AG10803 (cell line): ENCODE measurements around the gene ICAM4.
A peak's percentile ranks its signal among the peaks of the same experiment; 100 is the strongest.
"Not testable (repeated sequence)": the region's sequence is repeated elsewhere in the genome, so short reads cannot be mapped to it uniquely, and the experiment has no call there.

Experiments used
- DNase-seq: peaks from one replicate; pipeline ENCODE4 v3.0.0; 2010; ENCODE audit warnings: low read depth
- H3K4me3 ChIP-seq: 2 replicates; pipeline ENCODE4 v1.5.1; 2011; ENCODE audit warnings: mild to moderate bottlenecking, low read length, control low read depth
- TF ChIP-seq, protein P1 (sequence below): conservative IDR thresholded peaks from 2 replicates; pipeline ENCODE4 v1.5.1; 2011; ENCODE audit warnings: mild to moderate bottlenecking, low read length, control low read depth, inconsistent platforms

Gene ICAM4

DNA sequence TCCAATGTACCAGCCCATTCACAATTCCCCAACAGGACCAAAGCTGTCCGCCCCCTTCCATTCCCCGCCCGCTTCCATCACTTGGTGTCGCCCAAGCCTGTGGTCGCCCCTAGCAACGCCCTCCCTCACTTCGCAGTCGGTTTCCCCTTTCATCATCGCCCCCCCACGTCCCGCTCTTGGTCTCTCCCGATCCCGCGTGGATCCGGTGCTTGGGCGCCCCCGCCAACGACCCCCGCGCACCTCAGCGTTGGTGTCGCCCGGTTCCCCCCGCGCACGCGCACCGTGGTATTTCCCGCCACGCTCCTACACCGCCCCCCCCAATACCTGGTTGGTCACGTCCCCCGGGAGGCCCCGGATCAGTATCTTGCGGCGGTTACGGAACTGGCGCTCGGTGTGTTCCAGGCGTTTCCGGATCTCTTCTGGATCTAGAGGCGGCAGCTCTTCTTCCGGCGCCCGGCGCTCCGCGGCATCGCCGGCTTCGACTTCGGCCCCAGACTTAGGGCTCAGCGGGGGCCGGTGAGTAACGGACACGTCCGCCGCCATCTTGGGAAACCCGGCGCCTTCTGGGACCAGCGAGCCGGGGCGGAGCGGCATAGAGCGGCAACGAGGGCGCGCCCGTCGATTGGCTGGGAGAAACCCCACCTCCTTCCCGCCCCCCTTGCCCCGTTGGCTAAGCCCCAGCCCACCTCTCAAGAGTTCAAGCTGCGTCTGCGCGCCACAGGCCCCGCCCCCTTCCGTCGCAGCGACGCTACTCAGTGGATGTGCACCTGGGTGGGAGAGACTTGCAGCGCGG is 46.4 kb downstream of the ICAM4 start, which contains the start of gene RAVER1:
Gene RAVER1 (minus strand): TSS at position 565 of the 793 bp plus-strand sequence. CDS start 22 bp downstream, at position 543.
- DNase-seq = peak; percentile 96
- TF ChIP-seq, protein P1, sequence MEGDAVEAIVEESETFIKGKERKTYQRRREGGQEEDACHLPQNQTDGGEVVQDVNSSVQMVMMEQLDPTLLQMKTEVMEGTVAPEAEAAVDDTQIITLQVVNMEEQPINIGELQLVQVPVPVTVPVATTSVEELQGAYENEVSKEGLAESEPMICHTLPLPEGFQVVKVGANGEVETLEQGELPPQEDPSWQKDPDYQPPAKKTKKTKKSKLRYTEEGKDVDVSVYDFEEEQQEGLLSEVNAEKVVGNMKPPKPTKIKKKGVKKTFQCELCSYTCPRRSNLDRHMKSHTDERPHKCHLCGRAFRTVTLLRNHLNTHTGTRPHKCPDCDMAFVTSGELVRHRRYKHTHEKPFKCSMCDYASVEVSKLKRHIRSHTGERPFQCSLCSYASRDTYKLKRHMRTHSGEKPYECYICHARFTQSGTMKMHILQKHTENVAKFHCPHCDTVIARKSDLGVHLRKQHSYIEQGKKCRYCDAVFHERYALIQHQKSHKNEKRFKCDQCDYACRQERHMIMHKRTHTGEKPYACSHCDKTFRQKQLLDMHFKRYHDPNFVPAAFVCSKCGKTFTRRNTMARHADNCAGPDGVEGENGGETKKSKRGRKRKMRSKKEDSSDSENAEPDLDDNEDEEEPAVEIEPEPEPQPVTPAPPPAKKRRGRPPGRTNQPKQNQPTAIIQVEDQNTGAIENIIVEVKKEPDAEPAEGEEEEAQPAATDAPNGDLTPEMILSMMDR = 0 out of 2 replicates have a peak, but pooled peaks have one; percentile 15
- peak within 1 kb of the TSS; percentile 86 for H3K4me3 ChIP-seq

- no peak for DNase-seq
- H3K4me3 ChIP-seq = peak overlapping the region; percentile 86
- TF ChIP-seq, protein P1 = no peak
These were observed 47.2 kb downstream of the ICAM4 start for GRCh38 chr19:10333758-10334587.

DNA sequence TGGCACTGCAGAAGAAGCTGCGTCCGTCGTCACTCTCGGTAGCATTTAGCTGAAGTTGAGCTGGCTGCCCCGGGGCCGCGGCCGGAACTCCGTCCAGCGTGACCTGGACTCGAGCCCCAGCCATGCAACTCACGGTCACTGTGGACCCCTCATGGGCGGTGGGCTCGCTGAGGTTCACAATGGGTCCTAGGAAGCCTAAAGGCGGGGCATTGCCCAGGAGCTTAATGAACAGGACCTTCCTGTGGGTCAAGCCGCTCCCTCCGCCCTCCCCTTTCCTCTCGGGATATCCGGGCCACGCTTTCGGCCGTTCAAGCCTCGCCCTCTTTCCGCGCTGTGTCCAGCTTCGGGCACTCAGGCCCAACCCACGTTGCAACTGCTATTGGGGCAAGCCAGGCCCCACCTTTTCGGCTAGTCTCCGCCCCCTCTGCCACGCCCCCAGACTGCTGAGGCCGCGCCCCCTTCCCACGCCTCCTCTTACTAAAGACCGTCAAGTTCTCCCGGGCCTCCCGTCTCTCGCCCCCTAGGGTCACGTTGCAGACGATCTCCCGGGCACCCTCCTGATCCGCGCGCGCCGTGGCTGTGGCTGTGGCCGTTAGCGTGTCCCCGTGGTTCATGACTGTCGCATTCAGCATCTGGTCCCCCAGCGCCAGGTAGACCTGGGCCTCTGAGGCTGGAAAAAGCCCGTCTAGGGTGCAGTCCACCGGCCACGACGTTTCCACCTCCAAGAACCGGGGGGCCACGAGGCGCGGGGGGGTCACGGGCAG is 48.0 kb downstream of the ICAM4 start:
- peak; percentile 93 for DNase-seq
- H3K4me3 ChIP-seq = peak overlapping the region; percentile 86
- TF ChIP-seq, protein P1 = 0 out of 2 replicates have a peak, but pooled peaks have one; percentile 14

DNA sequence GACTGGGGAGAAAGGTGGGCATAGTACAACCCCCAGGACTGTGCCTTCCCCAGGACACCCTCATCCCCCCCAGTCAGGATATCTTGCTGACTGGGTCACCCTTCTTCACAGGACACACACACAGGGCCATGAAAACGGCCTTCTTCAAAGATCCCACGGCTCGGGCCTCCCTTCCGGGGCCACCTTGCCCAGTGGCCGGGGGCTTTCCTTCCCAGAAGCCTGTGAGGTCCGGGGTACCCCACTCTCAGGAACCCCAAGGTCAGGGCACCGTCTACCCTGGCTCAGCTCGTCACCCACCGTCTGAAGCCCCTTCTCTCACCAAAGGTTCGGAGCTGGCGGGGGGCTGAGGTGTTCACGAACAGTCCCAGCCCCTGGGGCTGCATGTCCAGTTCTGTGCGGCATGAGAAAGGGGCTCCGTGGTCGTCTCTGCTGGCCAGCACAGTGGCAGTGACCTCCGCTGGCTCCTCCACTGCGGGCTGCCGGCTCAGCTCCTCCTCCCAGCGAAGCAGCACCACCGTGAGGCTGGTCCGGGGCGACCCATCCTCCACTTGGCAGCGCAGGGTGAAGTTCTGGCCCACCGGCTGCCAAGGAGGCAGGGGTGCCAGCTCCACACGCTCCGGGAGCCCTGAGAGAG is 48.7 kb downstream of the ICAM4 start:
- DNase-seq = no peak
- TF ChIP-seq, protein P1 = no peak
- peak overlapping the region; percentile 86 for H3K4me3 ChIP-seq

DNA sequence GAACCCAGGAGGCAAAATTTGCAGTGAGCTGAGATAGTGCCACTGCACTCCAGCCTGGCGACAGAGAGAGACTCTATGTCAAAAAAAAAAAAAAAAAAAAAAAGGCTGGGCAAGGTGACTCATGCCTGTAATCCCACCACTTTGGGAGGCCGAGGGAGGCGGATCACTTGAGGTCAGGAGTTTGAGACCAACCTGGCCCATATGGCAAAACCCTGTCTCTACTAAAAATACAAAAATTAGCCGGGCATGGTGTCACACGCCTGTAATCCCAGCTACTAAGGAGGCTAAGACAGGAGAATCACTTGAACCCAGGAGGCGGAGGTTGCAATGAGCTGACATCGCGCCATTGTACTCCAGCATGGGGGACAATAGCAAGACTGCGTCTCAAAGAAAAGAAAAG is 50.0 kb downstream of the ICAM4 start:
- H3K4me3 ChIP-seq, DNase-seq: not testable (repeated sequence)
